Spleen (tissue), 7 donors: ENCODE data around the gene ZDHHC5.

Experiments used
- CTCF ChIP-seq, 11 experiments: fragments of 200-600 bp in 7 of 11; fragments of 450-650 bp in 4 of 11; sonication (generic) in 4 of 11; IDR thresholded peaks in 8 of 11; conservative IDR thresholded peaks in 3 of 11; 1 replicate in 7 of 11; 2 replicates in 4 of 11; pipeline versions ENCODE4 v1.4.0 to v1.8.0; 2016 to 2021; ENCODE audit warnings: antibody characterized with exemption in 11 of 11, inconsistent platforms in 4 of 11, mild to moderate bottlenecking in 1 of 11
- POLR2A ChIP-seq, 3 donors: fragments of 450-650 bp; IDR thresholded peaks; one replicate each; pipeline ENCODE4 v1.5.1; 2017; ENCODE audit warnings: antibody characterized with exemption in 3 of 3, mild to moderate bottlenecking in 1 of 3
- donor health status: DM: no; HTN: no; CAD: no; lungs with moderate emphysema.
- donor health status: DM: no; HTN: no; CAD: no.
- donor health status: DM: no; HTN: no; CAD: no.

GRCh38 chr11:57741132-57742086, 73.5 kb downstream of the ZDHHC5 start, which contains the start of gene SELENOH:
- peak; percentile 48 to 69 (median 58) for TF ChIP-seq POLR2A (IDR thresholded peaks at IDR 0.05)
- peak in 1 of 11 experiments; percentile 4 for TF ChIP-seq CTCF (IDR thresholded peaks at IDR 0.05 in 8 of 11, conservative IDR thresholded peaks at IDR 0.05 in 3 of 11)
